GM15510 (cell line): ENCODE results near the gene TGFB3.
A peak's percentile ranks its signal among the peaks of the same experiment; 100 is the strongest.

Experiments
- POLR2A ChIP-seq: IDR thresholded peaks from 3 replicates; pipeline ENCODE4 v1.6.1; 2011; ENCODE audit warnings: borderline replicate concordance; ENCODE audit not compliant: insufficient read length; ENCODE audit errors: extremely low read depth

Gene TGFB3

DNA sequence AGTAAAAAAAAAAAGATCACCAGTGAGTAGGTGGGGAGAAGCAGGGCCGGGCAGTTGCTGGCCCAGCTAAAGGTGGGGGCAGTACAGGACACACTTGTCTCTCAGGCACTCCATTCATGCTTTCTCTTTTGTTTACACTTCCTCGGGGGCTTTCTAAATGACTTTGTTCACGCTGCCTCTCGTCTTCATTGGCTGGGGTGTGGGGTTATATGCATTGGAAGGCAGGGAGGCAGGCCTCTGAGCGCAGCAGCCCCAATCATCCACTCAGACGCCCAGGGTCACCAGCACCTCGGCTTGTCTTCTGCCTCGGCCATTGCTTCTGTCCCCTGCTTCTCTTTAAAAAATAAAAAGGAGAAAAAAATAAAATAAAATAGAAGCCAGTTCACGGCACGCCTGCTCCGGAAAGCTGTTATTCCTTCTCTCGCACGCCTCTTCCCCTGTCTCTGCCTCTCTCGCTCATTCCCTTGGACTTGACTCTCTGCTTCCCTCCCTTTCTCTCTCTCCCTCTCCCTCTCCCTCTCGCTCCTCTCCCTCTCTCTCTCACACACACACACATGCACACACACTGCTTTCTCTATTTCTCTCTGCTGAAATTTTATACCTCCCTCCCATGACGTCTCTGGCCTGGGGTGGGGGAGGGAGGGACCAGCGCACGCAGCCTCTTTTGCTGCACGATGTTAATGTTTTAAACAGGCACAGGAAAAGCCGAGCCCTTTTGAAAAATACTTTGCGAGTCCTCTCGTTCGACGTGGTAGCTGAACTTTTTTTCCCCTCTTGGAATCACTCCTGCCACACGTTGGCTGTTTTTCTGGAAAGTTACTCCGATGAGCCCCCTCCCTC lies at the start of gene TGFB3:
Gene TGFB3, minus strand, starts transcription at position 570 of the 840 bp plus-strand sequence. CDS start 1,102 bp downstream, outside the sequence.
- peak; percentile 22 for TF ChIP-seq POLR2A

GRCh38 chr14:76024211-76024907 lies 42.6 kb upstream of the TGFB3 start:
- TF ChIP-seq POLR2A = no peak

DNA sequence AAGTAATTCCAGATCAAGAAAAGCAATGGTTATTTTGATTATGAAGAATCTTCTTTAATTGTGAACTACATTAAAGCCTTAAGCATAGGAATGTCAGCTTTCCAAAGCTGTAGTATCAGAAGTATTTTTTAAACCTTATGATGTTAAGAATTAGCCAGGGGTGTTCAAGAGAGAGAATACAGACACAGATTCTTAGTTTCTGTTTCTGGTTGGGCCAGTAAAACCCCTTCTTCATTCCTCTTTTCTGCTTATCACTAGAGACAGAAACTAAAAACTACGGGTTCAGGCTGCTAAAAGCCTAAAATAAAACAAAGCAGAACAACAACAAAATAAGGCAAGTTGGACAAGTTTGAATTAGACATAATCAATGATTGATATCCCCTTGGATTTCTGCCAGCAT lies 42.0 kb upstream of the TGFB3 start:
- TF ChIP-seq POLR2A = no peak

DNA sequence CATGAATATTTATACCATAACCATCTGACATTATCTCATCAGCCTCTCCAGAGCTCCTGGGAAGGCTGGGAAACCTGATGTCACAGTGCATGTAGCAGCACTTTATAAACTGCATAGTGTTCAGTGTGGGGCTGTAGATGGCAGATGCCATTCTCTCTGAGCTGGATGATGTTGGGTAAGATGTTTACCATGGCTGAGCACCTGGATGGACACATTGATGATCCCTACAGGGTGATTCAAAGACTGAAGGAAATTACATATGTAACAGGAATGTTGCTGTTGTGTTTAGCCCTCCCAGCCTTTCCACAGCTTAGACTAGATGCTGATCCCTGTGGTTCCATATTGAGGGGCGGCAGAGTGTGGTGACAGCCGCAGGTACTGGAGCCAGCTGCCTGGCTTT lies 41.2 kb upstream of the TGFB3 start:
- TF ChIP-seq POLR2A = no peak

GRCh38 chr14:76019676-76020075 lies 37.9 kb upstream of the TGFB3 start:
- TF ChIP-seq POLR2A = no peak

DNA sequence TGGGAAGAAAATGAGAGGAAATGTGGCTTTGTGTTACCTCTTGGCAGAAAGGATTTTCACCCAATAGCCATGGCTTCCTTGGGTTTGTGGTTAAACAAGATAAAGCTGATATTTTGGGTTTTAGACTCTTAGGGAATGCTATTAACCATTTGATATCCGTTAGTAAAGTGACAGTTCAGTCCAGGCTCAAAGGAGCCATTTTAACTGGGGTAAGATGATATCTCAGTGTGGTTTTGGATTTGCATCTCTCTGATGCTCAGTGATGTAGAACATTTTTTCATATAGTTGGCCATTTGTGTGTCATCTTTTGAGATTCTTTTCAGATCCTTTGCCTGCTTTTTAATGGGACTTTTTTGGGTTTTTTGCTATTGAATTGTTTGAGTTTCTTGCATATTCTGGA lies 33.9 kb upstream of the TGFB3 start:
- TF ChIP-seq POLR2A = no peak

DNA sequence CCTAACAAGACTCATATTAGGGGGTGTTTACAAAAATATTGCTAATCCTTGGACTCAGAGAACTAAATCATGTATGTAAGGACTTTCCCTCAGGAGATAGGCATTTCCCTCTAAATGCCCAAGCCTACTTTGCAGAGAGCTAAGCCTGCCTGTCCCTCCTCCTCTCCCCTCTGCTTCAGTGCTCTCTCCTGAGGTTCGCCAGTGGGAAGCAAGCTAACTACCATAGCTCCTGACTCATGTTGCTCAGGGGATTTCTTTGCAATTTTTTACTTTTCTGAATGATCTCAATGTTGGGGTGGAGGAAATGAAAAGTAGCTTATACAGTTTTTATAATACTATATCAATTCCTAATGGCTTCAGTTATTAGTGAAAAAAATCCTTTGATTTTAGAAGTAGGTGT lies 33.4 kb upstream of the TGFB3 start:
- TF ChIP-seq POLR2A = no peak

DNA sequence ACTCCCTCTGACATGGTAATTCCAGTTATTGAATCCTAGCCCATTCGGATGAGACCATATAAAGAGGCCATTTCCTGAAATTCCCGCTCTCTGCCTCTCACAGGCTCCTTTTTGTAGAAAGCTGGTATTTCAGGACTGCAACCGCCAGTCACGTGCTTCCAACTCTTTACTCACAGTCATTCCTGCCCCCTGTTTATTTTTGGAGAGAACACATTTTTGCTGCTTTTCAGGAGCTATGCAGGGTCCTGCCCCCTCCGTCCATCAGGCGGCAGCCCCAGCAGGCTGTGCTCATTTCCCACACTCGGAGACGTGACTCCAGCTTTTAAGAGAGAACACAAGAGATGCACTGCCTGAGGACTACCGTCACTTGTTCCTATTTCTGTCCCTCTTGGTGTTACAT lies 30.6 kb upstream of the TGFB3 start:
- TF ChIP-seq POLR2A = no peak

- no peak for TF ChIP-seq POLR2A
Measured at GRCh38 chr14:76011930-76012329, 30.1 kb upstream of the TGFB3 start.

- TF ChIP-seq POLR2A = no peak
Measured at GRCh38 chr14:76007852-76008251, 26.1 kb upstream of the TGFB3 start.

- no peak for TF ChIP-seq POLR2A
Measured at GRCh38 chr14:76007379-76007778, 25.6 kb upstream of the TGFB3 start.

GRCh38 chr14:76006253-76006652 lies 24.5 kb upstream of the TGFB3 start:
- TF ChIP-seq POLR2A = no peak

DNA sequence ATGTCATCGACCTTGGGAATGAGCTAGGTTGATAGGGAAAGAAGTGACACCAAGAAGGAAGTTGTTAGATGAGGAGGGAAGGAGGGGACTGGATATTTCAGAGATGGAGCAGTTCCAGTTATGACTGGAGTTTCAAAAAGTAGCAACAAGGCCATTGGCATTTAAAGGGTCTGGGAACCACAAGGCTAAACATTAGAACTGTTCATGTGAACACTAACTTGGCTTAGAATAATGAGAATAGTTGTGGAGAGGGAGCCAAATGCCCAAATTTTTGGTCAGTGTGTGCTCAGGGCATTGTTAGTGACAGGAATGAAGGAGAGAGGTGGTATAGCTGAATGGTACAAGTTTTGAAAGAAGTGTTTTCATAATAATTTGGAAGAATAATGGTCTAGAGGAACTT lies 20.6 kb upstream of the TGFB3 start:
- no peak for TF ChIP-seq POLR2A

DNA sequence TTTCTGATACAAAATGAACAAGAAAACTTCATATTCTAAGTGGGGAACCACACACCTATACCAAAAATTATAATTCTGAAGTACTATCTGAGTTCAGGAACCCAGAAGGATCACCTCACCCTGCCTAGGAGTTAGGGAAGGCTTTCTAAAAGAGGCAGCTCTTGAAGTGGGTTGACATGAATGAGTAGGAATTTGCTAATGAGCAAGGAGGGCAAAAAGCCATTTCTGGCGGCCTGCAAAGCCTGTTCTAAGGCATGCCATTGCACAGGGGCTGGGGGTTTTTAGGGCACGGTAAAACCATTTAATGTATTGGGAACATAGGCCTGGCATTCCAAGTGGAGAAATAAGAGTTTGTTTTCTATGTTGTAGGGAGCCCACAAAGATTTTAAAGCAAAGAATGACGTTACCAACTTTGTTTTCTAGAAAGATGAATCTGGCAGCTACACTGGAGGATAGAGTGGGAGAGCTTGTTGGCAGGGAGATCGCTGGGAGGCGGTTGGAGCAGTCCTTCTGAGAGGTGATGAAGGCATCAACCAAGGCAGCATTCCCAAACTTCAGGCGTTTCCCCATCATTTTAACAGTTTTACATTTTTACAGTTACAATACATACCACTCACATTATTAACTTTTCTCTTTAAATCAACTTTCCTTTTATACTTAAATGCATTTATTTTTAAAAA lies 17.9 kb upstream of the TGFB3 start:
- TF ChIP-seq POLR2A = no peak

DNA sequence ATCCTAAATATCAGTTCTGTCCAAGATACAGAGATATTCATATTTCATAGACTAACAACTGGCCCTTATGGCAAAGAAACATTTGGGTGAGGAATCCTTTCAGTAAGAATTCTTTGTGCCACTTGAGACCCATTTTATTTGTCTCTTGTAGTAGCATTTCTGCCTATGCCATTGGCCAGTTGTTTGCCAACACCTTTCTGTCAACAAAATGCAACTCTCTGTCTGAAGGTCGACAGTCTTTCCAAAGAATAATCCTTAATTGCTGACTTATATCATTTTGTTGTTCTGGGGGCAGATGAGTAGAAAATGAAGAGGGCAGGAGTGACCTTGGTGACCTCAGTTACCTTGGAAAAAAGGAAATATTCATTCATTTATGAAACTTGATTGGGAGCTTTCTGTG lies 14.7 kb upstream of the TGFB3 start:
- TF ChIP-seq POLR2A = no peak
